Activated CD8-positive, alpha-beta memory T cell treated with anti-CD3 and anti-CD28 coated beads for 24 hours (primary cell): ENCODE results near the gene IMMP2L.
"Not testable (repeated sequence)": the region's sequence is repeated elsewhere in the genome, so short reads cannot be mapped to it uniquely, and the experiment has no call there.

ENCODE experiments used
- DNase-seq: peaks from one replicate; pipeline ENCODE4 v3.0.0-alpha.2; 2020

Gene IMMP2L

DNA sequence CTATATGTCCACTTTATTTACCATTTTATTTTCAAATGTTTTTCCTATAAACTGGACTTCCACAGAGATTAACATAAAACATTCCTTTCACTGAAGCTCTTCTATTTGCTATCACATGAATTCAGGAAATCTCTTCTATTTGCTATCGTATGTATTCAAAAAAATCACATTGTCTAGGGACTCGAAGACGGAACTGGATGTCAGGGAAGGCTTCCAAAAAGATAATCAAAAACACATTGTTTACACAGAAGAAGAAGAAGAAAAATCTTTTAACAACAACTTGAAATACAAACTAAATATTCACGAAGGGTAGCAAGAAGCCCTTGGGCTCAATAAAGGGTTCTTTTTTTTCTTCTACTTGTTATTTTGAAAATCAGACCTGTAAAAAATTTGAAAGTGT, 897.5 kb downstream of the IMMP2L start:
- no peak for DNase-seq

DNA sequence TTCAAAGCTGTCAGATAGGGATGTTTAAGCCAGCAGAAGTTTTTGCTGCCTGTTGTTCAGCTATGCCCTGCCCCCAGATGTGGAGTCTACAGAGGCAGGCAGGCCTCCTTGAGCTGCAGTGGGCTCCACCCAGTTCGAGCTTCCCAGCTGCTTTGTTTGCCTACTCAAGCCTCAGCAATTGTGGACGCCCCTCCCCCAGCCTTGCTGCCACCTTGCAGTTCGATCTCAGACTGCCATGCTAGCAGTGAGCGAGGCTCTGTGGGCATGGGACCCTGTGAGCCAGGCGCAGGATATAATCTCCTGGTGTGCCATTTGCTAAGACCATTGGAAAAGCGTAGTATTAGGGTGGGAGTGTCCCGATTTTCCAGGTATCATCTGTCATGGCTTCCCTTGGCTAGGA, 901.7 kb downstream of the IMMP2L start:
- not testable (repeated sequence) for DNase-seq

GRCh38 chr7:110650328-110650727, 912.0 kb downstream of the IMMP2L start:
- DNase-seq: no peak

GRCh38 chr7:110647266-110647665, 915.0 kb downstream of the IMMP2L start:
- no peak for DNase-seq

- no peak for DNase-seq
These were observed 915.5 kb downstream of the IMMP2L start for GRCh38 chr7:110646804-110647203.

GRCh38 chr7:110645616-110646015, 916.7 kb downstream of the IMMP2L start:
- no peak for DNase-seq

DNA sequence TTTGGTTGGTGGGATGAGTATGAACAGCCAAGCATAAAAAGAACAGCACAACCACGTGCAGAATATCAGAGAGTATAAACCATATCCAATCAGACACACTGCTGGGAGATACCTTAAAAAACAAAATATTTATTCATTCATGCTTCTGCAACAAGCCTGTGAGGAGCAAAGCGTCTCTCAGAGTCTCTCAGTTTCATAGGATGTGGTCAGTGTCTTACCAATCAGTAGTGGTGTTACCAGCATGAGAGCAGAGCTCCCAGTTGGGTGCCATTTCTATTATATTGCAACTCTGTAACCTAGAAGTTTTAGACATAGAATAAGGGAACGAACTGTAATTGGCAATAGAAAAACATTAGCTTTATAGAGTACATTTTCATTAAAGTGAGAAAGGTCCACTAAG, 917.2 kb downstream of the IMMP2L start:
- no peak for DNase-seq

DNA sequence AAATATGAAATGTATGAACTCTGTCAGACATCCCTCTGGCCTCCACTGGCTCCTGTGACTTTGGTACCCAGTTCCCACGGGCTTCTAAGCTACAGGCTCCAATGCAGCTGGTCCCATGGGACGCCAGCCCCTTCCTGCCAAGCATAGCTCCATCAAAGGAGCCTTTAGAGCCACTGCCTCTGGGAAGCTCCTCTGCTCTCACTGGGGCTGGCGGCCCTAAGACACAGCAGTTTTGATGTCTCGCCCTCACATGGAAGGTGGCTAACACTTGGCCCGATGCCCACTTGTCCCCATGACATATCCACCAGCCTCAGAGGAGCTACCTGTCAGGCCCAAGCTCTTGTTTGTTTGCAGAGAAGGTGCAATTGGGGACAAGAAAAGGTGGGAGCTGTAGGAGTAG, 925.0 kb downstream of the IMMP2L start:
- DNase-seq: no peak

DNA sequence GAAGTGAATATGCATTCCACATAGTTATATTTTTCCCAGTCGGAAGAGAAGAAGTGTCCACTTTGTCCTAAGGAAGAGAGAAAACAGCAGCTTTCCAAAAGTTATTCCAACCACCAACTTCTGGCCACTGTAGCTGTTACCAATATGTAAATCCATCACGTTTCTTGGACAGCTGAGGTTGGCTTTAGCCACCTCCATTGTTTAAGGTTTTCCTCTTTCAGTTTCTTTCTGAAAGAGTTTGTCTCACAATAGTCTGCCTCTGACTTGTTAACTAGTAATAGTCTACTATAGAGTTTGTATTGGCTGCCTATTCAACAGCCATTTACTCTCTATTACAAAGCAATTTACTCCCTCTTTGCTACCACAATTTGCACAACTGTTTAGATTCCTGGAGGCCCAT, 929.0 kb downstream of the IMMP2L start:
- DNase-seq: no peak

- DNase-seq: no peak
These were observed 935.9 kb downstream of the IMMP2L start for GRCh38 chr7:110626414-110626813.

- DNase-seq: no peak
These were observed 937.0 kb downstream of the IMMP2L start for GRCh38 chr7:110625294-110625693.

DNA sequence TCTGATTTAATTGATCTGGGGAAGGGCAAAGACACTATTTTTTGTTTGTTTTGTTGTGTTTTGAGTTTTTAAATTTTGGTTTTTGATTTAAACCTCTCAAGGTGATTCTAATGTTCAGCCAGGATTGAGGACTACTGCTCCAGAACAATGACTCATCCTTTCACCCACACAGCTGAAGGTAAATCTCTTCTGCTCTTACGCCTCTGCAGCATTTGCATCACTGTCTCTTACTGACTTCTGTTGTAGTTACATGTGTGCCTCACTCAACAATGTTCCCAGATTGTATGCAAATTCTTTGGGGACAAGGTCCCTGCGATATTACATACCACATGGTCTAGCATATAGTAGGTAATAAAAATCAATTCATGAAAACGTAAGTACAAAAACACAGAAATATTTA, 938.9 kb downstream of the IMMP2L start:
- no peak for DNase-seq

DNA sequence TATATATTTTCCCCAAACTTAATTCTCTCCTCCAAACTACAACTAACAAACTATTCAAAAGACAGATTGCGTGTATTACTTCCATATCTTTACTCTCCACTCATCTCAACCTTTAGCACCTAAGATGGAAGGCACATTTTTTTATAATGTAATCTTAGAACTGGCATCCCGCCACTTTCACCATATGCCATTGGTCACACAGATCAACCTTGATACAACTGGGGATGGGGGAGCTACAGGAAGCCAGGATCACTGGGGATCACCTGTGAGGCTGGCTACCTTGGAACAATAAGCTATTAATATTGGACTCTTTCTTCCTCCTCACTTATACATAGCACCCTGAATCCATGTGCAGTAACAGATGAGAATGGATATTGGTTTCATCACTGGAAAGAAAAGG, 941.0 kb downstream of the IMMP2L start:
- no peak for DNase-seq

- DNase-seq: no peak
These were observed 942.1 kb downstream of the IMMP2L start for GRCh38 chr7:110620110-110620735.
